HL-60/S4 treated with retinoic acid at 250 ng/mL for 4 days and 3 days (cell line): ENCODE results near the gene PPP1R14C.

Source experiments
- in situ Hi-C: fragments of 300-500 bp; cut with MboI; formaldehyde crosslinking; loops from 2 replicates; pipeline ENCODE4 v1.7.0; 2022; ENCODE audit warnings: low sequenced_read_pairs

Gene PPP1R14C

DNA sequence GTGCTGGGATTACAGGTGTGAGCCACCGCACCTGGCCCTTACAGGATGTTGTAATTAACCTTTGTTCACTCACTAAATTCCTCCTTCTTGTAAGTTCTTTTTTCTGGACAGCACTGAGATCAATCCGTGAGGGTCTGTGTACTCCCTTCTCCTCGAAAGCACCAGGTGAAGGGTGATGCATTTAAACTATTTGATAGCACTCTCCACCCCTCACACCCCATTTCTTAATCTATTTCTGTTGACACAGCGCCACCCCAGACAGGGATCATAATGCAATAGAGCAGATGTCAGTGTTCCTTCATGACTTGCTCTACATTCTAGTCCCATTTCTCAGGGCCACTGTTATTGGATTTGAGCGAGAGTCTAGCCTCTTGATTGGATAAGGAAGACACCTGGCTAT lies 46.3 kb downstream of the PPP1R14C start:
- in situ Hi-C loops: no loop called here

GRCh38 chr6:150191809-150192208 lies 49.0 kb downstream of the PPP1R14C start:
- in situ Hi-C loops: no loop called here

DNA sequence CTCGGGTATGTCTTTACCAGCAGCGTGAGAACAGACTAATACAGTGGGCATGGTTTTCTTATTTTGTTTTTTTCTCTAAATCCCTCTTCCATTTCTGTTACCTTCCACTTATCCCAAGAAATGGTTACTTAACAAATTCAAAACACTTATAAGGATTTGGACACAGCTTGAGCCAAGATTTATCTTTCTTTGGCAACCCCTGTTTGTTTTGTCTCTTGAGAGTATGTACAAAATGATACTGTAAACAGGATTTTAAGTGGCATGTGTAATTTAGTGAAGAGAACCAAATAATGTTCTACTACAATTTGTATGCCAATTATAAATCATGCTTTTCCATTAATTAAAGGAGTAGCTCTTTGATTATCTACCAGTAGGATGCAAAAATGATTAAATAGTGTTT lies 51.4 kb downstream of the PPP1R14C start:
- in situ Hi-C loops: no loop called here

GRCh38 chr6:150195996-150196417 lies 53.2 kb downstream of the PPP1R14C start:
- in situ Hi-C loops: no loop called here

DNA sequence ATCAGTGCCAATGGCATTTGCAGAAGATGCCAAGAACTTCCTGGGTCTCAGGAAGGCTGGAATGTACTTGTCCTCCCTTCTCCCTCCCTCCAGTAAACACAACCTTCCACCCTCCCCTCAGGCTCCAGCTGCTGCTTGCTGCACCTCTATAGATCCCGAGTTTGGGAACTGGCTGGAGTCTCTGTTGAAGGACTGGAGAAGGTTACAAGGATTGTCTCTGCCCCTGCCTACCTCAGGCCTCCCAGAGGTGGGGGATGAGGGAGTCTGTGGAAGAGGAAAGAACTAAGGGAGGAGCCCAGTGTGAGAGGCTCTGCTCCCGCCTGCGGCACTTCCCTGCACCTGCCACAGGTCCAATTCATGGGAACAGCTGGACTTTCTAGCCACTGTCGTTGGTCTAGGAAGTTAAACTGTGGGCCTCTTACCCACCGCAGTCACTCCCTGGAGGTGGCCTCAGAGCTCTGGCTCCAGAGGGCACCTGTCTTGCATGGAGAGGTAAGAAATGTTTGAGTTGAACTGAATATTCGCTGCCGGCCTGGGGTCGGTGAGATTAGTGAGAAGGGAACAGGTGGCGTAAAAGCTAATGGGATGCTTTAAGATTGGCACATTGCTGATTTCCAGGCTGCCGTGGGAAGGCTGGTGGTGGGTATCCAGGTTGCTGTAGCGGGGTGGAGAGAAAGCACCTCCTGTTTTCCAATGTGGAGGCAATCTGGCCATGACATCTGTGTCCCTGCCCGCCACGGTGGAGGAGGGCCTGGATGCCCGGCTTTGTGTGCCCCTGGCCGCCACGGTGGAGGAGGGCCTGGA lies 54.3 kb downstream of the PPP1R14C start:
- in situ Hi-C loops: no loop called here

- in situ Hi-C loops: no loop called here
These were observed 55.7 kb downstream of the PPP1R14C start for GRCh38 chr6:150198532-150198931.

DNA sequence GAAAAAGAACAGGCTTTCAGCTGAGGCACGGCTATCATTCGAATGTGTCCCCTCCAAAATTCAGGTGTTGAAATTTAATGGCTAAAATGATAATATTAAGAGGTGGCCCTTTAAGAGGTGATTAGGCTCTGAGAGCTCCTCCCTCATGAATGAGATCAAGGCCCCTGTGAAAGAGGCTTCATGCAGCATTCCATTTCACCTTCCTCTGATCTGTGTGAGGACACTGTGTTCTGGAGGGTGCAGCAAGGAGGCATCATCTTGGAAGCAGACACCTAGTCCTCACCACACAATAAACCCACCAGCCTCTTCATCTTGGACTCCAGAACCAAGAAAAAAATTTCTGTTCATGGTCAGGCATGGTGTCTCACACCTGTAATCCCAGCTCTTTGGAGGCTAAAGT lies 56.4 kb downstream of the PPP1R14C start:
- in situ Hi-C loops: no loop called here

GRCh38 chr6:150200428-150201100 lies 57.7 kb downstream of the PPP1R14C start:
- in situ Hi-C loops: no loop called here

DNA sequence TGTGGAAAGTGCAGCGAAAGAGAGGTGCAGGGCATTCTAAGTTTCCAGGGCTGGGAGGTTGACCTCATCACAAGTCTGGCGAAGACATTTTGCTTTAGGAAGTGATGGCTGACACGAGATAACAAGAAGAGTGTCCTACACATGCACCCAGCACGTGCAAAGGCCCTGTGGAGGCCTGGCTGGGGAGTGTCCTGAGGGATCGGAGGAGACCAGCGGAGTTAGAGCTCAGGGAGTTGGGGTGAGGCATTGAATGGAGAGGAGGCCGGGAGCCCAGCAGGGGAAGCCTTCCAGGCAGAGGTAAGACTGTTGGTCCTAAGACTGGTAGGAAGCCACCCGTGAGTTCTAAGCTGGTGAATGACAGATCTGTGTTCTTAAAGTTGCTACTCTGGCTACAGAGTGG lies 58.4 kb downstream of the PPP1R14C start:
- in situ Hi-C loops: no loop called here

DNA sequence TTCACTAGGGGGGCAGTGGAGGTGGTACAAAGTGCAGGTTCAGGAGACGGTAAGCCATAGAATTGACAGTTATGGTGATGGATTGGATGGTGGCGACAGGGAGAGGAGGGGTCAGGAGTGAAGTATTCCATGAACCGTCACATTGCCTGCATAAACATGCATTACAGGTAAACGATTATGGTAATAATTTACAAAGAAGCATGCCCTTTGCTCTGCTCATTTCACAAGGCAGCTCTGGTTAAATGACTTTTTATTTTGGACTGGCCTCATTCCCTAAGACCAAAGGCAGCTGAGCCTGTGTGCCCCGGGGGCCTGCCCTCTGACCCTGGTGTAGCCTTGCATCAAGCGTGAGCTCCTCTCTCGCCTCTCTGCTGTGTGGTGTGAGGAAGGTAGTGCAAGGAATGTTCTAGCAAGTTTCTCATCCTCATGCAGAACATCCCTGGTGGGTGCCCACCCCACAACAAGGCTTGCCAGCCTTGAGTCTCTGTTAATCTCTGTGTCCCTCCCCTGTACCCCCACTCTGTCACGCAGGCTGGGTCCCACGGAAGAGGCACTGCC lies 59.0 kb downstream of the PPP1R14C start:
- in situ Hi-C loops: no loop called here

DNA sequence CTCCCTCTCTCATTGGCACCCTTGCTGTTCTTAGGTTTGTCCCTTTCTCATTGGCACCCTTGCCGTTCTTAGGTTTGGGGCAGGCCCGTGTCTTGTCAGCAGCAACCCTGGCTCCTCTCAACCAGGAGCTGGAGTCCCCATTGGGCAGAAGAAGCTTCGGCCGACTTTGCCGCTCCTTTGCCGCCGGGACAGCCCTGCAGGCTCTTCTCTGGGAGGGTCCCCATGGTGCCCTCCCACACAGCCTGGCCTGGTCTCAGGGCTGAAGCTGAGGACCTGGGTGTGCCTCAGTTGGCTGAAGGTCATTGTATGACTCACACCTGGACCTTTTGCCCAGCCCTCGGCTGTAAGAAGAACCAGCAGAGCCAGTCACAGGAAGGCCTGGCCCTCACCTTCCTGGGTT lies 59.6 kb downstream of the PPP1R14C start:
- in situ Hi-C loops: no loop called here

DNA sequence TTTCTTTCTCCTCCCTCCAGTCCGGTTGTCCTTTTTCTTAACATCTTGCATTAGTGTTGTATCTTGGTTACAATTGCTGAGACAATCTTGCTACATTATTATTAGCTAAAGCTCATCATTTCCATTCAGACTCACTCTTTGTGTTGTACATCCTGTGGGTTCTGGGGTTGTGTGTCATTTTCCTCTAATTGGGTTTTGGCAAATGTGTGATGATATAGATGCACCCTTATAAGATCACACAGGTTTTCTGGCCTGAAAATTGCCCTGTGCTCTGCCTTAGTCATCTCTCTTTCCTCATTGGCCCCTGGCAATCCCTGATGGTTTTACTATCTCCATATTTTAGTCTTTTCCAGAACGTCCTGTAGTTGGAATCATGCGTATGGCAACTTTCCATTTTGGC lies 60.1 kb downstream of the PPP1R14C start:
- in situ Hi-C loops: no loop called here

- in situ Hi-C loops: no loop called here
These were observed 60.5 kb downstream of the PPP1R14C start for GRCh38 chr6:150203378-150203777.

- in situ Hi-C loops: no loop called here
These were observed 61.2 kb downstream of the PPP1R14C start for GRCh38 chr6:150203871-150204545.

GRCh38 chr6:150204705-150205472 lies 62.0 kb downstream of the PPP1R14C start:
- in situ Hi-C loops: no loop called here

GRCh38 chr6:150207931-150208570 lies 65.2 kb downstream of the PPP1R14C start:
- in situ Hi-C loops: no loop called here

GRCh38 chr6:150208611-150209352 lies 65.9 kb downstream of the PPP1R14C start:
- in situ Hi-C loops: no loop called here

DNA sequence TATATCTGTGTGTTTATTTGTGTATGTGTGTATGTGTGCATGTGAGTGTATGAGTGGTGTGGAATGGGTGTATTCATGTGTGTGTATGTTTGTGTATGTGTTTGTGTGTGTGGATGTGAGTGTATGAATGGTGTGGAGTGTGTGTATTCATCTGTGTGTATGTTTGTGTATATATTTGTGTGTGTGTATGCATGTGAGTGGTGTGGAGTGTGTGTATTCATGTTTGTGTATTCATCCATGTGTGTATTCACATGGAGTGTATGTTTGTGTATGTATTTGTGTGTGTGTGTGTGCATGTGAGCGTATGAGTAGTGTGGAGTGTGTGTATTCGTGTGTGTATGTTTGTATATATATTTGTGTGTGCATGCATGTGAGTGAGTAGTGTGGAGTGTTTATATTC lies 66.6 kb downstream of the PPP1R14C start:
- in situ Hi-C loops: no loop called here

GRCh38 chr6:150211700-150212511 lies 69.1 kb downstream of the PPP1R14C start:
- in situ Hi-C loops: no loop called here
